Dermis blood vessel endothelial cell (primary cell): Measurements from ENCODE around the gene NFIX. TPM values are rescaled to one million over a fixed set of nuclear protein-coding genes. Genes with fewer than 3 reads are reported as not detected.

ENCODE experiments used
- DNase-seq: peaks from one replicate; pipeline ENCODE4 v3.0.0; 2010
- total RNA-seq: library from RNA; depleted of rRNA; stranded (reverse); fragments of >200 nt; gene quantifications from 2 replicates; pipeline ENCODE4 v1.2.3, GENCODE V29; 2014

Gene NFIX
- total RNA-seq, 1 donor from 2014 or later, result 12.6 TPM

- DNase-seq, result no peak
Measured at GRCh38 chr19:13038306-13039210, 43.3 kb downstream of the NFIX start.

DNA sequence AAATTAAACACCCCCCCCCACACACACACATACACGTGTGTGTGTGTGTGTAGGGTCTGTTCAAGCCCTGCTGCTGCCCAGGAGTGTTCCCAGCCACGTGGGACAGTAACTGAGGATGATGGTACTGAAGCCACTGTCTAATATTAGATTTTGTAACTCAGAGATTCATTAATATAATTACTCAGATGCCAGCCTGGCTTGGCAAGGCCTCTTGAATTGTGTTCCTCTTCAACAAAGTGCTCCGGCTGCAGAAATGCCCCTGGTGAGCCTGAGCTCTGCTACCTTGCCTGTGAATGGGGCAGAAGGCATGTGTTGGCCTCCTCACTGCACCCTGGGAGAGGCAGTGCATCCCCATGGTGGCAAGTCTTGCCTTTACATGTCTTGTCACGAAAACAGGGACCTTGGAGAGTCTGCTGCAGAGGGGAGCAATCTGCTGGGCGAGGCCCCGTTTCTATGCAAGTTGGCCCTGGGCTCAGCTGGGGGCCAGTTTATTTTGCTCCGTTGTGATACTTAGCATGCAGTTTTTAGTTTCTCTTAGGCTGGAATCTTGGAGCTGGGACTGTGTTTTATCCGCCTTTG is 44.0 kb downstream of the NFIX start:
- DNase-seq, result no peak

DNA sequence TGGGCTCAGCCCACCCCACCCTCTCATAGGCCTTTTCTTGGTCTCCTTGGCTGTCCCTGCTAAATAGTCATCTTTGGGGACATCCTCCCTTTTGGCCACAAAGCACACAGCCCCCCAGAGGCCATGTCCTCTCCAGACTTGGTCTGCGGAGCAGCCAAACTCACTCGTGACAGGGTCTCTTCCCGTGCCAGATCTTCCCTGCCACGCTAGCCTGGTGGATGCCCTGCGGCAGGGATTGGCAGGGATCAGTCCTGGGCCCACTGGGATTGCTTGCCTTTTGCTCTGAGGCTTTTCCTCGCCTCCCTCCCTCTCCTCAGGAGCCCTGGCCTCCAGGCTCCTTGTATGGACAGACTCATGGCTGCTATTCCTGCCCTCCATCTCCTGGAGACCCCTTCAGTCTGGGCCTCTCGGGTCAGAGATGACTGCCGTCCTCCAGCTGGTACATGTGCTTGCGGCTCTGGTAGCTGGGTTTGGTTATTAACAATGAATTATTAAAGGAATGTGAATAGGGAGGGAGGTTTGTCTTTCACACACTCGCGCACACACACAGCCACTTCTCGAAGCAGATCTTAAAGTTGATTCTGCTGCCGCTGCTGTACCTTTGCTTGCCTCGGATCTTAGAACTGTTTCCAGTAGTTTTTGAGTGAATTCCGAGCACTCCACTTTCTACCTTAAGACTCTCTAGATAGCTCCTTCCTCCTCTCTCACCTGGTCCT is 45.1 kb downstream of the NFIX start:
- DNase-seq, result no peak

- DNase-seq, result no peak
Measured at GRCh38 chr19:13040948-13041292, 45.6 kb downstream of the NFIX start.

DNA sequence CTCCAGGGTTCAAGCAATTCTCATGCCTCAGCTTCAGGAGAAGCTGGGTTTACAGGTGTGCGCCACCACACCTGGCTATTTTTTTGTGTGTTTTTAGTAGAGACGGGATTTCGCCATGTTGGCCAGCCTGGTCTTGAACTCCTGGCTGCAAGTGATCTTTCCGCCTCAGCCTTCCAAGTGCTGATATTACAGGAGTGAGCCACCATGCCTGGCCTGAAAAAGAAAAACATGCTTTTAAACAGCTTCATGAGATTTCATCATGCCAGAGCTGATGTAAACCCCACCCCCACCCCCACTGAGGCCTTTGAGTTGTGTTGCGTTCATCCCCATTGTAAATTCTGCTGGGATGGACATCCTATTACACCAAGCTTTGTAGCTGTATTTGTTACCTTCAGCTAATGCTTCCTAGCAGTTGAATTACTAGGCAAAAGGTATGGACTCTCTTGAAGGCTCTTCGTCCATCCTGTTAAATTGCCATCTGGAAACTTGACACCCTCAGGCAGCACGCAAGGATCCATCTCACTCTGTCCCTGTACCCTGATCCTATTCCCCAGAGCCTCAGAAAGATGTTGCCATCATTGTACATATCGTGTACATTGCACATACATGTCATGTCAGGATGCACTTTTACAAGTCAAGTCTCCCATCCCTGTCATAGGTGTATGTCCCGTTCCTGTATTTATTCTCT is 47.3 kb downstream of the NFIX start:
- no peak for DNase-seq

DNA sequence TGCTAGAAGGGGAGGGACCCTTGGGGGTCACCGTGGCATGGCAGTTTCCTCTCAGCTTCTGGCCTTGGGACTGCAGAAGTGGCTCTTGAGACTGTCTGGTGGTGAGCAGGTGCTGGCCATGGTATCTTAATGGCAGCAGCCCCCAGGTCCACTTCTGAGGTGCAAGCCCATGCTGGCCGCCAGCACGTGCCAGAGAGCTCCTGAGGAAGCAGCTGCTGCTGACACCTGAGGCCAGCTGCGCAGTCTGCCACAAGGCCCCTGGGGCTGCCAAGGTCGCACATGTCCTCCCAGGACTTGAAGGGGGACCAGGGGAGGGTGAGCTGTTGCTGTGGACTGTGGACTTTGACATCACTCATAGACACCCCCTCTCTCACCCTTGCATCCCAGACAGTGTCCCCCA is 48.0 kb downstream of the NFIX start:
- DNase-seq, result no peak

GRCh38 chr19:13044231-13044836 is 49.1 kb downstream of the NFIX start:
- no peak for DNase-seq

DNA sequence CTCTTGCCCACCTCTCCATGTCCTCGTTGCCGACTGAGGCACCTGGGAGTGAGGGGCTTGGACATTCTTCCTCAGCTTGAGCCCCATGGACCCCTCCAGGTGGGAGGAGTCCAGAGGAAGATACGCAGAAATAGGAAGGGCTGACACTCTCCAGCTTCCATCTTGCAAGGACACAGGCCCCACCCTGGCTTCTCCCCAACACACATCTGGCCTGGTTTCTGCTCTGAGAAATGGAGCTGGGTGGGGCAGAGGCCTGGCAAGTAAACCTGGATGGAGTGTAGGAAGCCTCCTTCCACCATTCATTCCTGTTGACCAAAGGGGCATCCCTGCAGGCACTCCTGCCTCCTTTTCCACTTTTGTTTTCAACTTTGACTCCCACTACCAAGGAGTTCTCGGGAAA is 50.5 kb downstream of the NFIX start:
- DNase-seq, result no peak

DNA sequence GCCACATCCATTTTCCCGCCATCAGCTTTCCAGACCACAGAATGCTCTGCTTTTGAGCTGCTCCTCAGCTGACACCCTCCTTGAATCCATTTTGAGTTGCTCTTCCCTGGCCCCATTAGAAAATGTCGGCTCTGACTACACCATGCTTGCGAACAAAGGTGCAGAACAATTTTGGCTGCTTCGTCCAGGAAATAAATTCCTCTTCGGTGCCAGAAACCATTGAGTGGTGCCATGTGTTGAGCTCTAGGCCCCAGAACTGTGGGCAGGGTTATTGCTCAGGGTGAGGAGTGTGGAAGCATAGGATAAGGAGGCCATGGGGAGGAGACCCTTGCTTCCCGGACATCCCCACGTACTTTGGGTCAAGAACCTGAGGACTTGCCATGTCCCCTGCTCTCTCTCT is 52.1 kb downstream of the NFIX start:
- no peak for DNase-seq

- no peak for DNase-seq
Measured at GRCh38 chr19:13050274-13050673, 55.0 kb downstream of the NFIX start.

DNA sequence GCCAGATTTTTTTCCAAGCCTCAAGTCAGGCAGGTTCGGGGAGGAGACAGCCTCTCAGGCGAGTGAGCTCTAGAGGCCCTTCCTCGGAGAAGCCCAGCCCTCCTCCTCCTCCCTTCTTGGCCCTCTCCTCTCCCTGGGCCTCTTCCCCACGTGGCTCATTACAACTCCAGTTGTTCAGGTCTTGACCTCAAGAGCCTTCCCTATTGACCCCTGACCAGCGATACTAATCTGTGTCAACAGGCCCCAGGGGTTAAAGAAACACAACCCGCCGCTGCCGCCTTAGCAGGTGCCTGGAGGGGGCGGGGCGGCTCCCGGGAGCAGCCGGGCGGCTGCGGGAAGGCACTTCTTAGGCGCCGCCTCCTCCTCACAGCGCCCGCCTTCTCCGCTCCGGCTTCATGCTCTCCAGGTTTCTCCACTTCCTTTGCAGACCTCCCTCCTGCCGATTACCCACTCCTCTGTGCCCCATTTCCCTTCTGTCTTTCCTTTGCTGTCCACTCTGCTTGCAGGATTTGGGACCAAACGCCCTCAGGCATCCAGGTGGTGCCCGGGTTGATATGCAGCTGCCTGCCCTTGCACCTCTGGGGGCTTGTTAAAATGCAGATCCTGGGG is 56.4 kb downstream of the NFIX start:
- no peak for DNase-seq

GRCh38 chr19:13052447-13053175 is 57.3 kb downstream of the NFIX start:
- DNase-seq, result no peak

- no peak for DNase-seq
Measured at GRCh38 chr19:13053238-13053637, 58.0 kb downstream of the NFIX start.

DNA sequence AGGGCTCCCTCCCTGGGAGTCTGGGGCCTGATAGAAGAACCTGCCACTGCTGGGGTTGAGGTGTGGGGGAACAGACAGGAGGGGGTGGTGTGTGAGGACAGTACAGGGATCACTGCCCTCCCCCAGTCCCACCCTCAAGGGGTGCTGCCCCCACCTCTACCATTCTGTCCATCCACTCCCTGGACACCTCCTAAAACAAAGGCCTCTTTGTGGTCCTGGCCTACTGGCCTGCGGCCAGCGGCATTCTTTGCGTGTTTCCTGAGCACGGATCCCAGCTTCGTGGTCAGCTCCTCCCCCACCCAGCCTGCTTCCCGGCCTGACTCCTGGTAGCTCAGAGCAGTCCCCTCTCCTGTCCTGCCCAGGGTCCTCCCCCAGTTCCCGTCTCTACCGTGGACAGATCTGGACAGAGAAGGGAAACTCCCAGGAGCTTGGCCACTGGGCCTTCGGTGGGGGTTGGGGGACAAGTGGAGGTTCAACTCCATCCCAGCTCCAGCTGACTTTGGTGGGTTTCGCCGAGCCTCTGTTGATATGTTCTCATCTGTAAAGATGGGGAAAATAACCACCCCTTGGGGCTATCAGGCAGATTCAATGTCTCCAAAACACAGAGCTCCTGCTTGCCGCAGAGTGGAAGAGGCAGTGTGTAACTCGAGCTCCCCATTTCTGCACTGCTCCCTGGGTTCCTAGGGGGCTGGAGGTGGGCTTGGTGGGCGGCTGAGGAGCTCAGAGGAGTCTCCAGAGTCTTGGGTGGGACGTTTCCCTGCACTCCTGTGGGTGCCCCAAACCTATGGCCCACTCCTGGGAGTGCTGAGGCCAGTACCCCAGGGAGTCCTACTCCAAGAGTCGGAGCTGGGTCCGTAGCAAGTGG is 58.7 kb downstream of the NFIX start:
- peak; percentile 91 for DNase-seq

- DNase-seq, result no peak
Measured at GRCh38 chr19:13054626-13055212, 59.4 kb downstream of the NFIX start.

DNA sequence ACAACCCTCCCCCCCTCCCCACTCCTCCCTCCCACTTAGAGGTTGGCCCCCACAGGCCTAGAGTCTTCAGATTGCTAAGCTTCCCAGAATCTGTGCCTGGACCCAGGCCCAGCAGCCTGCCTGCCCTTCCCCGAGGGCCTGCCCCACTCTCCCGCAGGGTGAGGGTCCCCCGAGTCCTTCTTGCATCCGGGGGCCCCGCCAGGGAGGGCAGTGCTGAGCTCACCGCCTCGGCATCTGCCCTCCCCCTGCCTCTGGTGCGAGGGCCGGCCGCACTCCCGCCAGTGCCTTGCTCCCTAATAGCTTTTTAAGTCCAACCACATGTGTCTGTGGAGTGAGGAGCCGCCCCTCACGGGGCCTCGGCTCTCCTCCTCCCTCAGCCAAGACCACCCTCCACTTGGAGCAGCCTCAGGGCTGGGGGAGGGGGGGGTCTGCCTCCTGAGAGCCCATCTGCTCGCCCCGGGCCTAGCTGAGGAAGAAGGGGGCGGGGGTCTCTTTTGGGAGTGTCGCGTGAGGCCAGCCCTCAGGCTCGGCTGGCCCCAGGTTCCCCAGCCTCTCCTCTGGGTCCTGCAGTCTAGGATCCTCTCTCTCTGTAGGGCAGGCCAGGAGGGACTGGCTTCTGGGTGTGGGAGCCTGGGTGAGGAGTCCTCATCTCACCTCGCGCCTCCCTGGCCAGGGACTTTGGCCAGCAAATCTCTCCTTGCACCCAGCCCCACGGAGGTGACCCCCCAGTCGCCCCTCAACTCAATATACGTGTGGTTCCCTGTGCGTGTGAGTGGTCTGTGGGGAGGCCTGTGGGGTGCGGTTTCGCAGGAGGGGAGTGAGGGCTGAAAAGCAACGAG is 60.2 kb downstream of the NFIX start:
- DNase-seq, result peak; percentile 44

DNA sequence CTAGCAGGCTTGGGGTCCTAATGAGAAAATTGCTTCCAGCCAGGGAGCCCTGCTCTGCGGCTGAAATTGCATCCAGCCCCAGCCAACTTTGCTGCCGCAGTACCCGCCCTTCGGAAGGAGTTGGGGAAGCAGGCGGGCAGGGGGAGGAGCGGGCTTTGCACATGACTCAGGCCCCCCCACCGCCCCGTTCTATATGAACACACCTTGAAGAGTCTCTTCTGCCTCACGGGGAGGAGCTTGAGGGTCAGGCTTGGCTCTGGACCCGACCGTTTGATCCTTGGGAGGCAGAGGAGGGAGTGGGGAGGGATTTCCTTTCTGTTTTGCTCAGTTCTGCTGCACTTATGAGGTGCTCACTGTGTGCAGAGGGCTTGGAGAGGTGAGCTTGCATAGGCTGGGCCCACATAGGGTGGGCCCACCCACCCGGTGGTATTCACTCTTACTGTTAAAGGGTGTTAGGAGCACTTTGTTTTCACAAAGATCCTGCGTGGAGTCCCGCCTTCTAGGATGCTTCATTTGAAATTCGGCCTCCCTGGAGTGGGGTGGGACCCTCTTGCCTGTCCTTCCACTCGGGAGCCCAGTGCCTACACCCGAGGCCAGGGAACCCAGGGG is 60.9 kb downstream of the NFIX start:
- DNase-seq, result no peak

DNA sequence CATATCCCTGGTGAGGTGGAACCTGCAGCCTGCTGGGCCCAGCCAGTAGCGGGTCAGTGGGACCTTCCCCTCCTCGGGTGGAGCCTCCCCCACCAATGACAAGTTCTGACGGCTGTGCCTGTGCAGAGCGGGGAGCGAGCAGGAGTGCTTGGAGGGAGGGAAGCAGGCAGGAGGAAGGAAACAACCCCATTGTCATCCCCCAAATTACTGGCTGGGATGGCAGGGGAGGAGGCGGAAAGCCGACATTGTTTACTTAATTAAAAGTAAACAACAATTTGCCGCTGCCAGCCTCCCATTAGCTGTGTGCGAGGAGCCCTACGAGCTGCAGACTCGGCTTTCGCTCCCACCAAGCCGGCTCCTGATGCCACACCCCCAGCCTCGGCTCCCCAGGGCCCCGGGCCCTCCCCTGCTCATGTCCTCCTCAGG is 61.9 kb downstream of the NFIX start:
- no peak for DNase-seq

- no peak for DNase-seq
Measured at GRCh38 chr19:13057744-13058143, 62.5 kb downstream of the NFIX start.
